NCI-H128 (cell line): ENCODE measurements around the gene OXLD1.
A peak's percentile ranks its signal among the peaks of the same experiment; 100 is the strongest.

Experiments
- DNase-seq: peaks from one replicate; lab custom pipeline; 2025; ENCODE audit not compliant: unreplicated experiment; lab: John Stamatoyannopoulos, UW

OXLD1 gene

GRCh38 chr17:81666342-81667191 lies at the start of gene OXLD1, which contains the start of gene CCDC137:
Gene OXLD1, minus strand, starts transcription at chr17:81666605. Its CDS starts 28 bp downstream, at chr17:81666577.
Gene CCDC137, plus strand, starts transcription at chr17:81666737. Its CDS starts 30 bp downstream, at chr17:81666767.
- peak; percentile 75 for DNase-seq

- no peak for DNase-seq
Observed at GRCh38 chr17:81715107-81715871, 48.9 kb upstream of the OXLD1 start.

GRCh38 chr17:81714412-81715106 lies 48.2 kb upstream of the OXLD1 start:
- DNase-seq, result no peak

- DNase-seq, result no peak
Observed at GRCh38 chr17:81713556-81714411, 47.4 kb upstream of the OXLD1 start.

GRCh38 chr17:81713004-81713555 lies 46.7 kb upstream of the OXLD1 start:
- no peak for DNase-seq

- no peak for DNase-seq
Observed at GRCh38 chr17:81712468-81713003, 46.1 kb upstream of the OXLD1 start.

GRCh38 chr17:81711814-81712467 lies 45.5 kb upstream of the OXLD1 start, which contains the start of gene SLC25A10:
Gene SLC25A10, plus strand, starts transcription at chr17:81712284. Its CDS starts 143 bp downstream, at chr17:81712427.
- DNase-seq, result peak; percentile 34

- DNase-seq, result no peak
Observed at GRCh38 chr17:81710514-81711308, 44.3 kb upstream of the OXLD1 start.

GRCh38 chr17:81708739-81709185 lies 42.4 kb upstream of the OXLD1 start:
- no peak for DNase-seq

GRCh38 chr17:81707725-81708646 lies 41.6 kb upstream of the OXLD1 start:
- DNase-seq, result no peak

GRCh38 chr17:81706757-81707624 lies 40.6 kb upstream of the OXLD1 start:
- no peak for DNase-seq

- no peak for DNase-seq
Observed at GRCh38 chr17:81706232-81706611, 39.8 kb upstream of the OXLD1 start.

- DNase-seq, result no peak
Observed at GRCh38 chr17:81705518-81706231, 39.3 kb upstream of the OXLD1 start.

GRCh38 chr17:81703747-81704654 lies 37.6 kb upstream of the OXLD1 start:
- no peak for DNase-seq
